GM12875 (cell line): ENCODE results near the gene EOGT.

Experiments used
- H3K4me3 ChIP-seq: one replicate; pipeline ENCODE4 v1.5.1; 2011; ENCODE audit warnings: low read depth, low read length, control low read depth
- CTCF ChIP-seq: IDR thresholded peaks from 2 replicates; pipeline ENCODE4 v1.5.1; 2011; ENCODE audit warnings: low read depth, mild to moderate bottlenecking, control low read depth, inconsistent platforms, low read length, moderate library complexity, borderline replicate concordance; ENCODE audit not compliant: insufficient read depth

Gene EOGT

GRCh38 chr3:68943753-68944500, 69.6 kb downstream of the EOGT start:
- no peak overlapping the region for H3K4me3 ChIP-seq
- no peak for TF ChIP-seq CTCF

GRCh38 chr3:68941055-68941454, 72.4 kb downstream of the EOGT start:
- no peak for TF ChIP-seq CTCF
- H3K4me3 ChIP-seq: no peak overlapping the region

GRCh38 chr3:68936856-68937255, 76.6 kb downstream of the EOGT start:
- TF ChIP-seq CTCF: no peak
- H3K4me3 ChIP-seq: no peak overlapping the region

- H3K4me3 ChIP-seq: no peak overlapping the region
- TF ChIP-seq CTCF: no peak
Measured at GRCh38 chr3:68935778-68936177, 77.7 kb downstream of the EOGT start.

- TF ChIP-seq CTCF: no peak
- H3K4me3 ChIP-seq: no peak overlapping the region
Measured at GRCh38 chr3:68931406-68932149, 81.9 kb downstream of the EOGT start.
